D721Med (cell line): ENCODE data around the gene RIPPLY2.

ENCODE experiments used
- DNase-seq: peaks from one replicate; pipeline ENCODE4 v3.0.0; 2011; ENCODE audit warnings: low spot score; ENCODE audit not compliant: insufficient read length
- FAIRE-seq: peaks from 2 replicates; lab custom pipeline; 2011; peaks lifted over from hg19 to GRCh38; lab: Jason Lieb, UNC
- CTCF ChIP-seq: IDR thresholded peaks from 2 replicates; pipeline ENCODE4 v1.5.1; 2012; ENCODE audit warnings: mild to moderate bottlenecking, control low read depth; ENCODE audit not compliant: insufficient read depth; ENCODE audit errors: missing control alignments

The RIPPLY2 gene

GRCh38 chr6:83822629-83823169 is 30.5 kb upstream of the RIPPLY2 start:
- no peak for DNase-seq
- no peak for TF ChIP-seq CTCF
- FAIRE-seq, result no peak

- DNase-seq (no peak), FAIRE-seq (no peak)
- TF ChIP-seq CTCF, result no peak
These were observed 28.8 kb upstream of the RIPPLY2 start for GRCh38 chr6:83824388-83824801.

- DNase-seq (no peak), FAIRE-seq (no peak)
- TF ChIP-seq CTCF, result no peak
These were observed 28.3 kb upstream of the RIPPLY2 start for GRCh38 chr6:83824831-83825230.

- FAIRE-seq (no peak), DNase-seq (no peak)
- no peak for TF ChIP-seq CTCF
These were observed 26.1 kb upstream of the RIPPLY2 start for GRCh38 chr6:83827050-83827449.

GRCh38 chr6:83838727-83839126 is 14.4 kb upstream of the RIPPLY2 start:
- FAIRE-seq (no peak), DNase-seq (no peak)
- no peak for TF ChIP-seq CTCF

- DNase-seq (no peak), FAIRE-seq (no peak)
- TF ChIP-seq CTCF, result no peak
These were observed 9.0 kb upstream of the RIPPLY2 start for GRCh38 chr6:83844170-83844569.

GRCh38 chr6:83846291-83846690 is 6.9 kb upstream of the RIPPLY2 start:
- DNase-seq (no peak), FAIRE-seq (no peak)
- TF ChIP-seq CTCF, result no peak
